Left ventricle myocardium inferior (tissue), 1 donor: Measurements from ENCODE around the gene ZNF549. TPM values are rescaled to one million over a fixed set of nuclear protein-coding genes. Genes with fewer than 3 reads are reported as not detected.

Experiments
- DNase-seq: peaks from one replicate; pipeline ENCODE4 v3.0.0-alpha.2; 2020
- H3K27ac ChIP-seq: fragments of 200-600 bp; replicated peaks from 2 replicates; pipeline ENCODE4 v1.8.0; 2021
- H3K27me3 ChIP-seq: fragments of 200-600 bp; 2 replicates; pipeline ENCODE4 v1.8.0; 2021; ENCODE audit warnings: low read depth
- H3K36me3 ChIP-seq: fragments of 200-600 bp; 2 replicates; pipeline ENCODE4 v1.8.0; 2021
- H3K4me1 ChIP-seq: fragments of 200-600 bp; 2 replicates; pipeline ENCODE4 v1.8.0; 2021
- H3K4me3 ChIP-seq: fragments of 200-600 bp; 2 replicates; pipeline ENCODE4 v1.8.0; 2021; ENCODE audit warnings: mild to moderate bottlenecking, moderate library complexity
- H3K9me3 ChIP-seq: fragments of 200-600 bp; replicated peaks from 2 replicates; pipeline ENCODE4 v1.8.0; 2021
- intact Hi-C: fragments of 100-400 bp; cut with micrococcal nuclease; formaldehyde crosslinking; loops from one replicate; pipeline ENCODE4 v1.11.0; 2022
- total RNA-seq: library from RNA; stranded (reverse); fragmentation: NEBNext Ultra II Directional; extraction: Animal tissue kit (Norgen Biotek cat#: 25700); gene quantifications from one replicate; pipeline ENCODE4 v1.2.1, GENCODE V29; 2021
- TF ChIP-seq, protein P1 (sequence below): fragments of 200-600 bp; IDR thresholded peaks from 2 replicates; pipeline ENCODE4 v1.8.0; 2021; ENCODE audit warnings: antibody characterized with exemption, mild to moderate bottlenecking, borderline replicate concordance
- donor health status: DM: no; HTN: yes; CAD: no; lungs with severe emphysema.

The ZNF549 gene
- total RNA-seq, 1 donor from 2014 or later: 3.8 TPM

GRCh38 chr19:57560049-57560491 lies 32.9 kb downstream of the ZNF549 start:
- TF ChIP-seq, protein P1, sequence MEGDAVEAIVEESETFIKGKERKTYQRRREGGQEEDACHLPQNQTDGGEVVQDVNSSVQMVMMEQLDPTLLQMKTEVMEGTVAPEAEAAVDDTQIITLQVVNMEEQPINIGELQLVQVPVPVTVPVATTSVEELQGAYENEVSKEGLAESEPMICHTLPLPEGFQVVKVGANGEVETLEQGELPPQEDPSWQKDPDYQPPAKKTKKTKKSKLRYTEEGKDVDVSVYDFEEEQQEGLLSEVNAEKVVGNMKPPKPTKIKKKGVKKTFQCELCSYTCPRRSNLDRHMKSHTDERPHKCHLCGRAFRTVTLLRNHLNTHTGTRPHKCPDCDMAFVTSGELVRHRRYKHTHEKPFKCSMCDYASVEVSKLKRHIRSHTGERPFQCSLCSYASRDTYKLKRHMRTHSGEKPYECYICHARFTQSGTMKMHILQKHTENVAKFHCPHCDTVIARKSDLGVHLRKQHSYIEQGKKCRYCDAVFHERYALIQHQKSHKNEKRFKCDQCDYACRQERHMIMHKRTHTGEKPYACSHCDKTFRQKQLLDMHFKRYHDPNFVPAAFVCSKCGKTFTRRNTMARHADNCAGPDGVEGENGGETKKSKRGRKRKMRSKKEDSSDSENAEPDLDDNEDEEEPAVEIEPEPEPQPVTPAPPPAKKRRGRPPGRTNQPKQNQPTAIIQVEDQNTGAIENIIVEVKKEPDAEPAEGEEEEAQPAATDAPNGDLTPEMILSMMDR: no peak
- Histone ChIP-seq H3K9me3 (peaks cover 36% of the 10 kb centered on the region), H3K4me1 (peaks cover 40% of the 10 kb centered on the region), H3K27me3 (no peaks in the 10 kb centered on the region), H3K27ac (peak overlapping the region; percentile 88), H3K4me3 (peak overlapping the region; percentile 100), H3K36me3 (peaks cover 15% of the 10 kb centered on the region)
- DNase-seq: peak; percentile 51
- intact Hi-C loops: no loop called here

- peaks cover 23% of the 10 kb centered on the region for H3K4me1 ChIP-seq
- H3K9me3 ChIP-seq: peaks cover 61% of the 10 kb centered on the region
- intact Hi-C loops: no loop called here
- no peaks in the 10 kb centered on the region for H3K27me3 ChIP-seq
- TF ChIP-seq, protein P1: no peak
- H3K27ac ChIP-seq: no peak overlapping the region
- H3K36me3 ChIP-seq: peaks cover 14% of the 10 kb centered on the region
- no peak overlapping the region for H3K4me3 ChIP-seq
- no peak for DNase-seq
Observed at GRCh38 chr19:57563547-57563946, 36.4 kb downstream of the ZNF549 start.

DNA sequence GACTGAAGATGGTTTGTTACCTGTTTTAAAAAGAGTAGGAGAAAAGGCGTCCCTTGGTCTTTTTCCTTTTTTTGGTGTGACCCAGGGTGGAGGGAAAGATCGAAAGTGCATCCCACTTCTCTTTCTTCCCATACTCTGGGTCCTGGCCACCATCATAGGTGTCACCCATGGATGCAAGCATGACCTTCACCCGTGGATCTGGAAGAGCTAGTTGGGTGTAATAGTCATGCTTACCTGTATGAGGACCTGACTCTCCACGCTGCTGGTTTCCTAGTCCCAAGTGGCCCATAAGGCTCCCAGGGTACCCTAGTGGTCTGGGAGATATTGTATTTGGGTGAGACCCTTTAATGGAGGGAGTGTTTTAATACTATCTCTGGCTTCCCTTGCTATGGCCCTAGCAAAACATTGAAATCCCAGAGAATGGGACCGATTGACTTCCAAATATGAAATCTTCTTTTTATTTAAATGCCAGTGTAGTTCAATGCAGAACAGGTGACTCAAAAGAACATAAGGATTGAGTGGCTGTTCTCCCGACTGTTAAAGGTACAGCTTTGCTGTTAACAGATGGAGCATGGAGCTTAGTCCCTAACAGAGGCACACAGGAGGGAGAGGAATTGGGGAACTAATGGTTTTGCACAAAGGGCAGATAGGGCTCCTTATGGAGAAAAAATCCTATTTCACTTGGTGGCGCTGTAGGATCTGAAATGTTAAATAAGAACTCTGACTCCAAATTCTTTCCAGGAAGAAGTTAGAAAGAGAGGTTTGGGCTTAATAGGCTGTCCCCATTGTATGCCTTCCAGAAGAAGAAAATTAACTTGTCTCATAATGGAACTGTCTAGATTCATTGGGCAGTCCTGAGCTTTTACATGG lies 39.5 kb downstream of the ZNF549 start:
- peaks cover 92% of the 10 kb centered on the region for H3K9me3 ChIP-seq
- intact Hi-C loops: no loop called here

GRCh38 chr19:57570707-57571106 lies 43.6 kb downstream of the ZNF549 start:
- Histone ChIP-seq H3K36me3 (peaks cover 71% of the 10 kb centered on the region), H3K27ac (no peak overlapping the region), H3K27me3 (no peaks in the 10 kb centered on the region), H3K9me3 (peaks cover 100% of the 10 kb centered on the region), H3K4me1 (no peaks in the 10 kb centered on the region), H3K4me3 (no peak overlapping the region)
- TF ChIP-seq, protein P1: no peak
- intact Hi-C loops: no loop called here
- DNase-seq: no peak

More for the DNA sequence above, 39.5 kb downstream of the ZNF549 start:
- H3K4me1 ChIP-seq: no peaks in the 10 kb centered on the region
- TF ChIP-seq, protein P1: no peak
- no peak overlapping the region for H3K4me3 ChIP-seq
- no peaks in the 10 kb centered on the region for H3K27me3 ChIP-seq
- DNase-seq: no peak
- peaks cover 32% of the 10 kb centered on the region for H3K36me3 ChIP-seq
- H3K27ac ChIP-seq: no peak overlapping the region

DNA sequence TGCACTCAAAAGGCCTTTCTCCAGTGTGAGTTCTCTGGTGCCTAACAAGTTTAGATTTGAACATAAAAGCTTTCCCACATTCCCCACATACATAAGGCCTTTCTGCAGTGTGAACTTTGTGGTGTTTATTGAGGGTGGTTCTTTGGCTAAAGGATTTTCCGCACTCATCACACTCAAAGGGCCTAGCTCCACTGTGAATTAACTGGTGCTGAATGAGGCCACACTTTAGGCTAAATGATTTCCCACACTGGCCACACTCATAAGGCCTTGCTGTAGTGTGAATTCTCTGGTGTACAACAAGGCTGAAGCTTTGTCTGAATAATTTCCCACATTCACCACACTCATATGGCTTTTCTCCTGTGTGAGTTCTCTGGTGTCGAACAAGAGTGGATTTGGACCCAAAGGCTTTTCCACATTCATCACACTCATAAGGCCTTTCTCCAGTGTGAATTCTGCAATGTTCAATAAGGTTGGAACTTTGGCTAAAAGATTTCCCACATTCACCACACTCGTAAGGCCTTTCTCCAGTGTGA lies 45.3 kb downstream of the ZNF549 start:
- TF ChIP-seq, protein P1: no peak
- peaks cover 7% of the 10 kb centered on the region for H3K4me1 ChIP-seq
- H3K27me3 ChIP-seq: no peaks in the 10 kb centered on the region
- no peak for DNase-seq
- no peak overlapping the region for H3K27ac ChIP-seq
- intact Hi-C loops: no loop called here
- peaks cover 76% of the 10 kb centered on the region for H3K36me3 ChIP-seq
- no peak overlapping the region for H3K4me3 ChIP-seq
- H3K9me3 ChIP-seq: peaks cover 100% of the 10 kb centered on the region
